NOMO-1 (cell line): ENCODE results near the gene MAPRE3.

Source experiments
- DNase-seq, 2 experiments: peaks; one replicate each; lab custom pipeline; 2025; ENCODE audit not compliant: unreplicated experiment in 2 of 2; lab: John Stamatoyannopoulos, UW

Gene MAPRE3

DNA sequence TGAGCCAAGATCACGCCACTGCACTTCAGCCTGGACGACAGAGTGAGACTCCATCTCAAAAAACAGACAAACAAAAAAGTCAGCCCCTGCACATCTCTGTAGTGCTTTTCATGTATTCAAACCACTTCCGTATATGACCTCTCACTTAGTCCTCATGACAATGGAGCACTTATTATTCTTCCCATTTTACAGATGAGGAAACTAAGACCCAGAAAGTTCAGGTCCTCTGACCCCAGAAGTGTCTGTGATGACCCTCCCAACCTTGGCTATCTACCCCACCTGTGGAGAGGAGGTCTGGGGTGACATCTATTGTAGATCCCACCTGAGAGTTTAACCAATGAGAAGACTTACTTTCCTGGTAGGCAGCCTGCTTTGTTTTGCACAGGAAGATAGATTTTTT, 21.6 kb upstream of the MAPRE3 start:
- DNase-seq = no peak

DNA sequence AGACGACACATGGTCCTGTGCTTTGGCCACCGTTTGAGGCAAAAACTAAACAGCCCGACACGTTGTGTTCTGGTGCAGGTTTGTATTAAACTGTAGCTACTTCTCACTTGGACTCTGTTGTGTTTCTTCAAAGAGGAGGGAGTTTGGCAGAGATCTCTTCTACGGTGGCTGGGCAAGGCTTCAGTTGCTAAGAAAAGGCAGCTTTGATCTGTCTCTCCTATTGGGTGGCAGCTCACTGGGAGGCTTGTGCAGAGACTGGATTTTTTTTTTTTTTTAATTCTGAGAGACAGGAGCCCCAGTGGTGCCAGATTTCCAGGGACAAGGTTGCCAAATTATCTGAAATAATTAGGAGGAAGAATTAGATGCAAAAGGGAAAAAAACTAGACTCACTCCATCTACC, 20.2 kb upstream of the MAPRE3 start:
- DNase-seq = no peak

DNA sequence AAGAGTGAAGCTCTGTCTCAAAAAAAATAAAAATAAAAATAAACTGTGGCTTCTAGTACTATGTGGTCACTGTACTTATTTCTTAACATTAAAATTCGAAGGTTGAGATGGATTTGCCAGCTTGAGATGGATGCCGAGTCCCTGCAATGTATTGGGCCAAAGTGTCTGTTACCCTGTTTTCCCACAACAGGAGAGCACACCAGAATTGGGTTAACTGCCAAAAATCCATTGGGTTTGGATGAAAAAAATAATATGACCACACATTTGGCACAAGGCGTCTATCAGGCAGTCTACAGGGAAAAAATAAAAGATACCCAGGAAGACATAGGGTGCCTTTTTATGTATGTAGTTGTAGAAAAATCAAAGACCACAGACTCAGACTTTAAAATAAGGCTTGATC, 19.2 kb upstream of the MAPRE3 start:
- DNase-seq = no peak

- DNase-seq = no peak
Measured at GRCh38 chr2:26952374-26952773, 18.1 kb upstream of the MAPRE3 start.

DNA sequence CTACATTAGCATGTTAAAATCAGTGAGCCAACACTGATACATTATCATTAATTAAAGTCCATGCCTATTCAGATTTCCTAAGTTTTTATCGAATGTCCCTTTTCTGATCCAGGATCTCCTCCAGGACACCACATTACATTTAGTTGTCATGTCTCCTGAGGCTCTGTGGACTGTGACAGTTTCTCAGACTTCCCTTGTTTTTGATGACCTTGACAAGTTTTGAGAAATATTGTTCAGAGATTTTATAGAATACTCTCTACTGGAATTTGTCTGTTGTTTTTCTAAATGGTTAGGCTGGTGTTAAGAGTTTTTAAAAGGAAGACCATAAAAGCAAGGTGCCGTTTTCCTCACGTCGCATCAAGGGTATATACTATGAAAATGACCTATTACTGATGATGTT, 16.3 kb upstream of the MAPRE3 start:
- no peak for DNase-seq

- no peak for DNase-seq
Measured at GRCh38 chr2:26957041-26957440, 13.4 kb upstream of the MAPRE3 start.

- no peak for DNase-seq
Measured at GRCh38 chr2:26957534-26957933, 12.9 kb upstream of the MAPRE3 start.

- DNase-seq = peak in 1 of 2 experiments; percentile 44
Measured at GRCh38 chr2:26959331-26959730, 11.1 kb upstream of the MAPRE3 start.

DNA sequence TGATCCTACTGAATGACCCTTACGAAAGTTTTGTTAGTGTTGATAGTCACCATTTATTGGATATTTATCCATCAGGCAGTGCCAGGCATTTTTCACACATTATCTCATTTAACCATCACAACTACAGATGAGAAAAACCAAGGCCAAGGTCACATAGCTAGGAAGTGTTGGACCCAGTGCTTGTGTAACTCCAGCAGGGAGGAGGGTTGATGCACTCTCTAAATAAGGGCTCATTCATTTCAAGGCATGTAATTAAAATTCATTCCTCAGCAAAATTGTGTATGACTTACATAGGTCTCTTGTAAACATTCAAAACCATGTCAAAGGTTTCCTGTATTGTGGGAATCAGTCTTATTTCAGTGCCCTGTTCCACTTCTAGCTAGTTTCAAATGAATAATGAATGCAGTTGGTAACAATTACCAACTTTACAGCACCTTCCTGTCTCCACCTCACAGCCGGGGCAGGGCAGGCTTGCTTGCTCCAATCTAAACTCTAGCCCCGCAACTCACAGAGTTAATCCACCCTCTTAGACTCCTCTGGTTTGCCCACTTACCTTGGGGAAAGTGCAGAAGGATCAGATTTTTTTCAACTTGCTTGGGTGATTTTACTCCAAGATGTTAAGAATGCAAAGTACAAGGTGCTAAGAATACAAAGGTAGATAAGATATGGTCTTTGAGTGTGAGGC, 5.8 kb upstream of the MAPRE3 start:
- DNase-seq = no peak

DNA sequence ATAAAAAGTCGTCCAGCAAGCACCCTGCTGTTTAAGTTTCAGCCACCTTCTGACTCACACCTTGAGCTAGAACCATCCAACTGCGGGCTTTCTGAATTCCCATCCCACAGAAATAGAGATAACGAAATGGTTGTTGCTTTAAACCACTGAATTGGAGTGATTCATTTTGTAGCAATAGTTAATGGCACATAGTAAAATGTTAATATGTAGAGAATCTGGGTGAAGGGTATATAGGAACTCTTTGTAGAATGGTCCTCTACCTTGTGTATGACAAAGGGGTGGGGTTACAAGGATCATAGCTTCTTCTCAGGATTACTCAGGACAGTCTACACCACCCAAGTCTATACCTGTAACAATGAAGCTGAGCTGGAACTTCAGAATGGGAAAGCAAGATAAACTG, 2.4 kb upstream of the MAPRE3 start:
- no peak for DNase-seq

GRCh38 chr2:26969077-26969844, 1.2 kb upstream of the MAPRE3 start:
- no peak for DNase-seq

DNA sequence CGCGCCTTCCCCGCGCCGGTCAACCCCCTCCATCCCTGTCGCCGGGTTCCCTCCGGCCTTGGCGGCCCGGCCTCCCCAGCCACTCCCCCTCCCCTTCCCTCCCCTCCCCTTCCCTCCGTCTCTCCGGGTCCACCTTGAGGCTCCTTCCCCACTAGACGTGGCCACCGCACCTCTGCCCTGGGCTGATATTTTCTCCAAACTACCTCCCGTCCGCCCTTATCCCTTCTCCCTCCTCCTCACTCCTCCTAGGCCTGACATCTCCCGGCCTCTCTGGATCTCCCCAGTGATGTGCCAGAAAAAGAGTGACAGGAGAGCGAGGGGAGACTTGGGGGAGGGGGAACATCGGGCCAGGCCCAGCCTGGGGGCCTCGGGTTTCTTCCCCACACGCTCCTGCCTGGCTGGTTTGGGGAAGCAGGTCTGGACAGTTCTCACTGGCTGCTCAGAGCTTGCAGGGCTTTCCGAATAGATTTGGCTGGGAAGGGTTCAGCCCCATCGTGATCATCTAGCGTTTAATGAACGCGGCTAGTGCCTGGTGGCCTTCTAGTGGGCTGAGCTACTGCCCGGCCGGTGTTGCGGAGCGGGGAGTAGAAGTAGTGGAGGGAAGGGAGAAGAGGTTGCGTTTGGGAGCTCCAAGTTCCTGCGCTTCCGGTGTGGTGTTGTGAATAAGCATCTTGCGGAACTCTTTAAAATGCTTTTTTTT, 641 bp downstream of the MAPRE3 start:
- no peak for DNase-seq

- DNase-seq = no peak
Measured at GRCh38 chr2:26971911-26972786, 1.7 kb downstream of the MAPRE3 start.

GRCh38 chr2:26974352-26974751, 3.9 kb downstream of the MAPRE3 start:
- no peak for DNase-seq

- no peak for DNase-seq
Measured at GRCh38 chr2:26975102-26975501, 4.7 kb downstream of the MAPRE3 start.

GRCh38 chr2:26975656-26976055, 5.2 kb downstream of the MAPRE3 start:
- no peak for DNase-seq

DNA sequence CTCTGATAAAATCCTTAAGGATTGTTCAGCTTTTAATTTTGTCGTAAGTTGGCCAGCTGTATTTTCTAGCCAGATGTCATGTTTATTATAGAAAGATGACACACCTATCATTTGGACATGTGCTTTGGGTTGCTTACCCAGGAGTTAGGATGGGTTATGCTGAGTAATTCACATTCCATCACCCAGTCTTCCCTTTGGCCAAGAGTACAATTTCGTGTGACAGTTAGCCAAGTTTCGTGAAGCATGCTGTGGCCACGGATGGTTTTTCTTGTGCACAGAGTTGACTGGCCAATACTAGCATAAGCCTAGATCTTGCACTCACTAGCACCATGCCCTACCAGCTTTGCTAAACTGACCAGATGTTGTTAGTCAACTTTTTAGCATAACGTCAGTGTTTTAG, 5.8 kb downstream of the MAPRE3 start:
- DNase-seq = no peak

DNA sequence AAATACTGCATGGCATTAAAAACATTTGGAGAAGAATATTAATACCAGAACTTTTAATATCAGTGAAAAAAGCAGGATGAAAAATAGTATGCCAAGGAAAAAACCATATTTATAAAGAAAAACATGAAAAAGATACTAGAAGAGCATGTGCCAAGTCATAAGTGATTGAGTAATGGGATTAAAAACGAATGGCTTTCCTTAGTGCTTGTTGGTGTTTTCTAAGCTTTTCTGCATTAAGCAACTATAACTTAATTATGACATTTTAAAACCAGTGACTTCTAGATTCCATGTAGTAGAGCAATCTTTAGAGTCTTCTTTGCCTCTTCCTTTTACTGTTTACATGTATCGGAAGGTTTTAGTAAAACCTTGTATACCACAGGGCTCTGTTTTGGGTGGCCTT, 6.6 kb downstream of the MAPRE3 start:
- no peak for DNase-seq

DNA sequence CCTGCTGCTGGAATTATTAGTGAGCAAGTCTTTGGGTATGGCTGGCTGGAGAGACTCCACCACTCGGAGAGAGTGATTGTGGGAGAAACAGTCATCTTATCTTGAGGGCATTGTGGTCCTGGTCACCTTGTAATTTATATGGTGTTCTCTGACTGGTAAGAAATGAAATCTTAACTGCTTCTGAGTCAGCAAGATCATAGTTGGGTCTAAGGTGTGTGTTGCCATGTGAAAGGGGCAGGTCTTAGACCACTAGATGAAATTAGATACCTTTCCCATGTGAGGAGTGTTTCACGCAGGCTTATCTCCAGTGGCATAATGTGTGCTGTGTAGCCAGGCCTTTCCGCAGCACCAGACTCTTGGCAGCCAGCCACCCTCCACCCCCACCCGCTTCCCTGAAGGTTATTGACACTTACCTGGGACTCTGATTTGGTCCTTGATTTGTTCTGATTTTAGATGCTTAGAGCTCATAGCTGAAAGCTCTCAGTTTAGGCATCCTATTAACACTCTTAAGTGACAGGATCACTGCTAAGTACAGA, 7.7 kb downstream of the MAPRE3 start:
- no peak for DNase-seq

- no peak for DNase-seq
Measured at GRCh38 chr2:26979741-26980140, 9.3 kb downstream of the MAPRE3 start.

DNA sequence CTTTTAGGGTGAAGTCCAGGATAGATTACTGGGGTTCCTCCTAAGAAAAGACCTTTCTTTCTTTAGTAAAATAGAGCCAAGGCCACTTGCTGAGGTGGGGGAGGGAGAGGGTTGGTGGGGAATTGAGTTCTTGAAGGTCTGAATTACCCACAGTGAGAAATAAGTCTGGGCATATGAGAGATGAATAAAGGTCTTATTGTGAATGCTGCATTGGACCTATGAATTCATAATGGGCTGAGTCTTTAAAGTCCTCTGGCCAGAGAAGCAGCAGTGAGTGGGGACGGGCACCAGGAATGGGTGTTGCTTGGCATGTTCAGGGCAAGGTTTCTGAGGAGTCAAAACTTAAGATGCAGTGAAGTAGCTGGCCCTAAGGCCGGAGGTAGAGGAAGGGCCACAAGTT, 10.5 kb downstream of the MAPRE3 start:
- DNase-seq = no peak
